Measurements from ENCODE around the gene FOXRED1. TPM values are rescaled to one million over a fixed set of nuclear protein-coding genes. Genes with fewer than 3 reads are reported as not detected.

The FOXRED1 gene
- total and polyA plus RNA-seq, 9 of the 15 experiments (the other 6 are each of a cell fraction or from before 2014, with no cell fraction given): 14.1 to 94.4 (median 53.1) TPM

GRCh38 chr11:126303623-126304456 lies 34.9 kb downstream of the FOXRED1 start, which contains the start of gene DCPS (continued):
- no peak for TF ChIP-seq REST (IDR thresholded peaks at IDR 0.05; ENCODE audit: borderline replicate concordance)
- TF ChIP-seq REST (CRISPR knock-in tag; IDR thresholded peaks at IDR 0.05; ENCODE audit: low read depth): peak; percentile 62
- no peak for TF ChIP-seq RBM25 (IDR thresholded peaks at IDR 0.05; ENCODE audit: low read depth, low read length, severe bottlenecking)
- 0 out of 2 replicates have a peak, but pooled peaks have one; percentile 24 for TF ChIP-seq ZNF766 (CRISPR knock-in tag; conservative IDR thresholded peaks at IDR 0.05)
- TF ChIP-seq ZNF23 (CRISPR knock-in tag; IDR thresholded peaks at IDR 0.05): no peak
- TF ChIP-seq, protein P1, sequence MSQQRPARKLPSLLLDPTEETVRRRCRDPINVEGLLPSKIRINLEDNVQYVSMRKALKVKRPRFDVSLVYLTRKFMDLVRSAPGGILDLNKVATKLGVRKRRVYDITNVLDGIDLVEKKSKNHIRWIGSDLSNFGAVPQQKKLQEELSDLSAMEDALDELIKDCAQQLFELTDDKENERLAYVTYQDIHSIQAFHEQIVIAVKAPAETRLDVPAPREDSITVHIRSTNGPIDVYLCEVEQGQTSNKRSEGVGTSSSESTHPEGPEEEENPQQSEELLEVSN (IDR thresholded peaks at IDR 0.05; ENCODE audit: borderline replicate concordance in 1 of 2, extremely low read depth in 1 of 2, insufficient read depth in 1 of 2, insufficient read length in 1 of 2, low read depth in 1 of 2, low read length in 1 of 2, poor library complexity in 1 of 2, severe bottlenecking in 1 of 2): peak; percentile 81
- TF ChIP-seq POLR2H (tag; IDR thresholded peaks at IDR 0.05; ENCODE audit: low read depth): peak; percentile 91
- no peak for TF ChIP-seq FOSL1 (tag; conservative IDR thresholded peaks at IDR 0.05)
- no peak; the same call in 1 of the 2 replicates for TF ChIP-seq ZNF41 (CRISPR knock-in tag; conservative IDR thresholded peaks at IDR 0.05)
- no peak for TF ChIP-seq BRCA1 (IDR thresholded peaks at IDR 0.05)
- no peak for TF ChIP-seq BRCA1 (CRISPR knock-in tag; IDR thresholded peaks at IDR 0.05)
- peak; percentile 81 for TF ChIP-seq RB1 (IDR thresholded peaks at IDR 0.05; ENCODE audit: low read depth)
- TF ChIP-seq MXD1 (CRISPR knock-in tag; IDR thresholded peaks at IDR 0.05; ENCODE audit: borderline replicate concordance, poor library complexity, severe bottlenecking): no peak
- no peak for TF ChIP-seq ZNF668 (CRISPR knock-in tag; IDR thresholded peaks at IDR 0.05)
- TF ChIP-seq PURB (CRISPR knock-in tag; IDR thresholded peaks at IDR 0.05; ENCODE audit: low read depth): no peak
- TF ChIP-seq ATF7 (IDR thresholded peaks at IDR 0.05): peak; percentile 56
- TF ChIP-seq ZFP36 (IDR thresholded peaks at IDR 0.05; ENCODE audit: low read depth, low read length, partially characterized antibody): no peak
- TF ChIP-seq, protein P2, sequence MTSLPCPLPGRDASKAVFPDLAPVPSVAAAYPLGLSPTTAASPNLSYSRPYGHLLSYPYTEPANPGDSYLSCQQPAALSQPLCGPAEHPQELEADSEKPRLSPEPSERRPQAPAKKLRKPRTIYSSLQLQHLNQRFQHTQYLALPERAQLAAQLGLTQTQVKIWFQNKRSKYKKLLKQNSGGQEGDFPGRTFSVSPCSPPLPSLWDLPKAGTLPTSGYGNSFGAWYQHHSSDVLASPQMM (CRISPR knock-in tag; IDR thresholded peaks at IDR 0.05): no peak

Measured in K562 (cell line).